Caco-2 (cell line): ENCODE measurements around the gene TANGO2. TPM values are rescaled to one million over a fixed set of nuclear protein-coding genes. Genes with fewer than 3 reads are reported as not detected.

ENCODE experiments used
- BruUV-seq: library from RNA; stranded (reverse); fragments of 400-500 nt; replicated peaks from 2 replicates; lab custom pipeline; 2021; lab: Mats Ljungman, UMichigan
- CTCF ChIA-PET: fragments of 300-600 bp; sonication (Branson Sonifier 250); formaldehyde crosslinking; loops from one replicate; lab custom pipeline; 2022; ENCODE audit warnings: antibody characterized with exemption; lab: Charles Lee
- POLR2A ChIA-PET: fragments of 300-600 bp; sonication (Branson Sonifier 250); formaldehyde crosslinking; loops from one replicate; lab custom pipeline; 2022; ENCODE audit warnings: antibody characterized with exemption; lab: Charles Lee
- DNase-seq, 2 experiments: peaks; one replicate each; pipeline versions ENCODE4 v3.0.0 to v3.0.0-alpha.2; 2020 to 2022
- H3K27me3 ChIP-seq: replicated peaks from 2 replicates; pipeline ENCODE4 v1.6.0; 2011; ENCODE audit warnings: low read length; ENCODE audit not compliant: control insufficient read depth, insufficient read depth
- H3K36me3 ChIP-seq: 2 replicates; pipeline ENCODE4 v1.5.1; 2011; ENCODE audit warnings: low read length; ENCODE audit not compliant: control insufficient read depth, insufficient read depth
- H3K4me1 ChIP-seq: fragments of 250-450 bp; sonication (Bioruptor Pico); 2 replicates; pipeline ENCODE4 v1.5.1; 2020; ENCODE audit warnings: mild to moderate bottlenecking
- H3K4me3 ChIP-seq: 2 replicates; pipeline ENCODE4 v1.5.1; 2011; ENCODE audit warnings: low read depth, mild to moderate bottlenecking, control low read depth, low read length
- H3K9me3 ChIP-seq: fragments of 250-450 bp; sonication (Bioruptor Pico); 2 replicates; pipeline ENCODE4 v1.5.1; 2020; ENCODE audit warnings: mild to moderate bottlenecking, moderate library complexity
- H3K27ac Mint-ChIP-seq: one replicate; pipeline ENCODE4 v1.8.0; 2022; ENCODE audit warnings: mixed read lengths; ENCODE audit not compliant: unreplicated experiment
- H3K27me3 Mint-ChIP-seq: one replicate; pipeline ENCODE4 v1.8.0; 2022; ENCODE audit warnings: mixed read lengths; ENCODE audit not compliant: insufficient read depth, unreplicated experiment
- H3K36me3 Mint-ChIP-seq: one replicate; pipeline ENCODE4 v1.8.0; 2022; ENCODE audit warnings: mild to moderate bottlenecking, mixed read lengths; ENCODE audit not compliant: insufficient read depth, unreplicated experiment
- H3K4me1 Mint-ChIP-seq: one replicate; pipeline ENCODE4 v1.8.0; 2022; ENCODE audit warnings: low read depth, mixed read lengths; ENCODE audit not compliant: unreplicated experiment
- H3K4me3 Mint-ChIP-seq: one replicate; pipeline ENCODE4 v1.8.0; 2022; ENCODE audit warnings: mild to moderate bottlenecking, moderate library complexity, mixed read lengths; ENCODE audit not compliant: unreplicated experiment
- H3K9me3 Mint-ChIP-seq: one replicate; pipeline ENCODE4 v1.8.0; 2022; ENCODE audit warnings: mixed read lengths; ENCODE audit not compliant: unreplicated experiment
- CTCF ChIP-seq, 2 experiments: fragments of 200-600 bp in 1 of 2; IDR thresholded peaks; 1 replicate in 1 of 2; 2 replicates in 1 of 2; pipeline versions ENCODE4 v1.5.1 to v1.8.0; 2011 to 2022; ENCODE audit warnings: antibody characterized with exemption in 1 of 2, control low read depth in 1 of 2, inconsistent platforms in 1 of 2, low read depth in 1 of 2, low read length in 1 of 2, mild to moderate bottlenecking in 1 of 2, moderate library complexity in 1 of 2; ENCODE audit not compliant: insufficient read depth in 1 of 2, severe bottlenecking in 1 of 2, unreplicated experiment in 1 of 2
- intact Hi-C: fragments of 100-400 bp; cut with micrococcal nuclease; formaldehyde crosslinking; loops from one replicate; pipeline ENCODE4 v1.10.0; 2022; ENCODE audit not compliant: unreplicated experiment
- total RNA-seq: library from RNA; stranded (reverse); gene quantifications from 2 replicates; pipeline ENCODE4 v1.2.3, GENCODE V29; 2022

TANGO2 gene
- total RNA-seq, 1 experiment from 2014 or later = 26.6 TPM

- H3K4me3 ChIP-seq = no peak overlapping the region
- BruUV-seq = no TSS peak
- POLR2A ChIA-PET = no interaction called here
- Mint-ChIP-seq H3K9me3 (no peaks in the 10 kb centered on the region), H3K36me3 (peaks cover 7% of the 10 kb centered on the region), H3K27ac (no peak overlapping the region), H3K4me3 (no peak overlapping the region), H3K4me1 (no peaks in the 10 kb centered on the region), H3K27me3 (no peaks in the 10 kb centered on the region)
- no peaks in the 10 kb centered on the region for H3K9me3 ChIP-seq
- no peaks in the 10 kb centered on the region for H3K4me1 ChIP-seq
- CTCF ChIA-PET = no interaction called here
- H3K36me3 ChIP-seq = no peaks in the 10 kb centered on the region
- TF ChIP-seq CTCF (IDR thresholded peaks at IDR 0.05; ENCODE audit: insufficient read depth in 1 of 2, low read depth in 1 of 2, low read length in 1 of 2, severe bottlenecking in 1 of 2, unreplicated experiment in 1 of 2) = no peak
- H3K27me3 ChIP-seq = no peaks in the 10 kb centered on the region
- intact Hi-C loops = no loop called here
- DNase-seq = no peak
These were observed 35.3 kb downstream of the TANGO2 start for GRCh38 chr22:20056161-20056560.

DNA sequence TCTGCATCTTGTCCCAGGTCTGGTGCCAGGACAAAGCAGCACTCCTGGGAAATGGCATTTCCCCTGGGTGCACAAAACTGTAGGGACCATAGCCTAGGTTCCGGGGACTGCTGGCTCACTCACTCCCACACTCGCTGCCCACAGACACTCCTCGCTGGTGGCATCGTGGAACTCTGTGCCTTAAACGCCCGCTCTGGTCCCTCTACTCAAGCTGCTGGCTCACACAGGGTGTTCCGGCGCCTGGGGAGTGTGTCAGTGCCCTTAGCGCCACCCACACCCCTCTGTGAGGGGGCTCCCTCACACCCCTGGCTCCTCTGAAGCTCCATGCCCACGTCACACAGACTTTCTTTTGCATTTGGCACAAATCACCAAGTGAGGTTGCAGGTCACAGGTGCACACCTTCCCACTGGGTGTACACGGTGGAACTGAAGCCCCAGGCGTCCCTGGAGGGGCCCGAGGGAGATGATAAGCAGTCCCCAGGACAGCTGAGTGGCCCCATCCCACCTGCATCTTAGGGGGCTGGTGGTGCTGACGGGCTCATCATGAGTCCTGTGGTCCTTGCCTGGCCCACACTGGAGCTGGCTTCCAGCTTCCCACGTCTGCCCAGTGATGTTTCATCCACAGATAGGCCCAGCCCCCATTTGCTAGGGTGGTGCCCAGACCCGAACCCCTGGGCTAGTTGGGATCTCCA is 35.9 kb downstream of the TANGO2 start:
- no peak overlapping the region for H3K4me3 ChIP-seq
- H3K27me3 ChIP-seq = no peaks in the 10 kb centered on the region
- no peak overlapping the region for H3K27ac Mint-ChIP-seq
- no TSS peak for BruUV-seq
- no peaks in the 10 kb centered on the region for H3K4me1 Mint-ChIP-seq
- no peaks in the 10 kb centered on the region for H3K9me3 Mint-ChIP-seq
- intact Hi-C loops = no loop called here
- ChIA-PET CTCF (no interaction called here), POLR2A (no interaction called here)
- no peak for DNase-seq
- no peaks in the 10 kb centered on the region; the same call in 1 of the 2 replicates for H3K36me3 ChIP-seq
- H3K4me1 ChIP-seq = no peaks in the 10 kb centered on the region
- H3K27me3 Mint-ChIP-seq = no peaks in the 10 kb centered on the region
- TF ChIP-seq CTCF (IDR thresholded peaks at IDR 0.05; ENCODE audit: insufficient read depth in 1 of 2, low read depth in 1 of 2, low read length in 1 of 2, severe bottlenecking in 1 of 2, unreplicated experiment in 1 of 2) = no peak
- no peak overlapping the region for H3K4me3 Mint-ChIP-seq
- H3K36me3 Mint-ChIP-seq = peaks cover 7% of the 10 kb centered on the region
- no peaks in the 10 kb centered on the region for H3K9me3 ChIP-seq

GRCh38 chr22:20057596-20058268 is 36.8 kb downstream of the TANGO2 start:
- Histone ChIP-seq H3K9me3 (no peaks in the 10 kb centered on the region), H3K36me3 (no peaks in the 10 kb centered on the region; the same call in 1 of the 2 replicates), H3K4me1 (no peaks in the 10 kb centered on the region), H3K27me3 (no peaks in the 10 kb centered on the region), H3K4me3 (no peak overlapping the region)
- intact Hi-C loops = no loop called here
- DNase-seq = no peak
- no TSS peak for BruUV-seq
- no peaks in the 10 kb centered on the region for H3K9me3 Mint-ChIP-seq
- ChIA-PET POLR2A (no interaction called here), CTCF (interaction anchor here (0.5 kb wide), 1 partner anchor 1738 kb away, joined by 3 read pairs; no protein-coding TSS in a partner anchor)
- H3K4me1 Mint-ChIP-seq = no peaks in the 10 kb centered on the region
- no peak overlapping the region for H3K27ac Mint-ChIP-seq
- H3K27me3 Mint-ChIP-seq = no peaks in the 10 kb centered on the region
- H3K36me3 Mint-ChIP-seq = peaks cover 7% of the 10 kb centered on the region
- no peak for TF ChIP-seq CTCF (IDR thresholded peaks at IDR 0.05; ENCODE audit: insufficient read depth in 1 of 2, low read depth in 1 of 2, low read length in 1 of 2, severe bottlenecking in 1 of 2, unreplicated experiment in 1 of 2)
- no peak overlapping the region for H3K4me3 Mint-ChIP-seq
